HG03066 (cell line): ENCODE results near the gene TCF7.
A peak's percentile ranks its signal among the peaks of the same experiment; 100 is the strongest.
"Not testable (repeated sequence)": the region's sequence is repeated elsewhere in the genome, so short reads cannot be mapped to it uniquely, and the experiment has no call there.

Experiments
- ATAC-seq: cut with Tn5 transposase; IDR thresholded peaks from one replicate; pipeline ENCODE4 v1.9.1; 2021; ENCODE audit warnings: low read depth; ENCODE audit not compliant: unreplicated experiment

TCF7 gene

GRCh38 chr5:134142052-134142451 lies 27.6 kb downstream of the TCF7 start:
- ATAC-seq, result no peak

DNA sequence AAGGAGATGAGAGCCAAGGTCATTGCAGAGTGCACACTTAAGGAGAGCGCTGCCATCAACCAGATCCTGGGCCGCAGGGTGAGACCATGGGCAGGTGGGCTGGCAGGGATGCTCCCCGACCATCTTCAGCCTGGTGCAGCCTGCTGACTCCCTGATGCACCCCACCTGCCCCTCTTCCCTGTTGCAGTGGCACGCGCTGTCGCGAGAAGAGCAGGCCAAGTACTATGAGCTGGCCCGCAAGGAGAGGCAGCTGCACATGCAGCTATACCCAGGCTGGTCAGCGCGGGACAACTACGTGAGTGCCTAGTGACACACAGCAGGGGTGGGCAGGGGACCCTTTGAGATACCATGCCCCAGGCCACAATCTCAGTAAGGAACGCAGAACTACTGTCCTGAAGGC lies 28.3 kb downstream of the TCF7 start:
- no peak for ATAC-seq

DNA sequence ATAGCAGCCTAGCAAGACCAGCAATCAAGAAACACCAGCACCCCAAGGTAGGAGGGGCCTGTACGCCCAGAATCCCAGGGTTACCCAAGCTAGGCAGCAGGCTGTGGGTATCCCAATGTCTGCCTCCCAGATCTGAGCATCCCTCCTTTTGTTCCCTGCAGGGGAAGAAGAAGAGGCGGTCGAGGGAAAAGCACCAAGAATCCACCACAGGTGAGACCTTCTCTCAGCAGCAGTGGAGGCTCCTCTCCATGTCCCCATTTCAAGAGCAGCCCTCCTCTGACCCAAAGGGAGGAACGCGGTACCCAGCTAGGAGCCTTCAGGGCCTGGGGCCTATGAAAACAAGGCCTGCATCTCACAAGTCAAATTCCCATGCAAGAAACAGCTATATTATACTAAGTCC lies 28.9 kb downstream of the TCF7 start:
- no peak for ATAC-seq

- no peak for ATAC-seq
Measured at GRCh38 chr5:134143944-134144941, 29.8 kb downstream of the TCF7 start.

GRCh38 chr5:134145041-134145757 lies 30.7 kb downstream of the TCF7 start:
- ATAC-seq, result no peak

GRCh38 chr5:134145779-134146581 lies 31.5 kb downstream of the TCF7 start:
- ATAC-seq, result peak; percentile 68

GRCh38 chr5:134146651-134147518 lies 32.4 kb downstream of the TCF7 start:
- ATAC-seq, result no peak

- ATAC-seq, result no peak
Measured at GRCh38 chr5:134148316-134148715, 33.8 kb downstream of the TCF7 start.

DNA sequence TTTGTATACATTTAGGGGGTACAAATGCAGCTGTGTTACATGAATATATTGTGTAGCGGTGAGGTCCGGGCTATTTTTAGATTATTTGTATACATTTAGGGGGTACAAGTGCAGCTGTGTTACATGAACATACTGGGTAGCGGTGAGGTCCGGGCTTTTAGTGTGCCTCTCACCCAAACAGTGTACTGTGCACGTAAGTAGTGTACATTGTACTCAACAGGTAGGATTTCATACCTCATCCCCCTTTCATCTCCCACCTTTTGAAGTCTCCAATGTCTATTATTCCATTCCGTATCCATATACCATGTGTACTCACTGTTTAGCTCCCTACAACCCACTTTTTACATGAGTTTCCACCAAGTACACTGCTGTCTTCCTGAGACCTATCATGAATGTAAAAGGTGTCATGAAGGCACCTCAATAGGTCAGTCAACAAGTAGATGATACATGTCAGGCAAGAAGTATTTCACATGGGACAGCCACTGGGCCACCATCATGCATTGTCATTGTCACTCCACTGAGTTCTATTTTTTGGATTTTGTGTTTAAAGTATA lies 34.6 kb downstream of the TCF7 start:
- ATAC-seq, result no peak

GRCh38 chr5:134149571-134150303 lies 35.3 kb downstream of the TCF7 start:
- no peak for ATAC-seq

DNA sequence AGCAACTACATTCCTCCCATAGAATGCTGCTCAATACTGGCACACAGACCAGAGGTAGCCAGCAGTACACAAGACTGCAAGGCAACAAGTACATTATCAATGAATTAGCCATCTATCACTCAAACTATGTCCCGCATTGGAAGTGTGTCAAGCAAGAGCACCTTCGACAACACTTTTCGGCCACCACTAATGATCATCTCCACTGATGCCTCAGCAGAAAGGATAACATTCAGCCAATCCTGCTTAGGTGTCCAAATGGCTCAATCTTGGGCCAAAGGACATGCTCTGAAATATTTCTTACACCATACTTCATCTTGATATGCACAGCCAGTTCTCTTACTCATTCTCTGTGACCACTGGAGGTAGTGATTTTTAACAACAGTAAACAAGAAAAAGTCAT lies 37.2 kb downstream of the TCF7 start:
- ATAC-seq, result no peak

- ATAC-seq, result not testable (repeated sequence)
Measured at GRCh38 chr5:134152173-134152832, 37.8 kb downstream of the TCF7 start.

- ATAC-seq, result no peak
Measured at GRCh38 chr5:134153241-134153640, 38.8 kb downstream of the TCF7 start.

DNA sequence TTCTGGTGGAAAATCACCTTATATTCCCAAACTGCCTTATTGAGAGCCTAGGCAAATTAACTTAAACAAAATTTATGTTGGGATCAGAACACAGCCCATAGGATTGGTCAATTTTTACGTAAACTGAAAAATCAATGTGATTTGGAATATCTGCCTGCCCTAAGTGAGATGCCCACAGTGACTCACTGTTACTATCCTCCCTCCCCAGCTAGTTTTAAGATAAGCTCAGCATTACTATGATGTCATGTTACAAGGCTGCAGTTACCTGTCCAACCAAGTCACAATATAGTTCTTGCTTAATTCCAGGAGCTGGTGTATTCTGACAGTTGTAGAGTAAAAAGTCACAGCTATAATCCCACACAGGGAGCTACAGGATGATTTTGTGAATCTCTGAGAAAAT lies 39.2 kb downstream of the TCF7 start:
- ATAC-seq, result no peak

- ATAC-seq, result no peak
Measured at GRCh38 chr5:134161513-134162395, 47.3 kb downstream of the TCF7 start.

DNA sequence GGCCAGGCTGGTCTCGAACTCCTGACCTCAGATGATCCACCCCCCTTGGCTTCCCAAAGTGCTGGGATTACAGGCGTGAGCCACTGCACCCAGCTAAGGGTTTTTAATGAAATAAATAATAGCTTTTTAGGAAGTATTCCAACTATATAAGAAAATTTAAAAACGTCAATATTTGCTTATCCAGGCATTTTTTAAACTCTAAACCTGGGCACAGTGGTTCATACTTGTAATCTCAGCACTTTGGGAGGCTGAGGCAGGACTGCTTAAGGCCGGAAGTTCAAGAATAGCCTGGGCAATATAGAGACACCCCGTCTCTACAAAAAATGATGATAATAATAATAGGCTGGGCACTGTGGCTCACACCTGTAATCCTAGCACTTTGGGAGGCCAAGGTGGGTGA lies 48.1 kb downstream of the TCF7 start:
- no peak for ATAC-seq

- ATAC-seq, result no peak
Measured at GRCh38 chr5:134171972-134172371, 57.5 kb downstream of the TCF7 start.
